Skin epidermis (tissue), 12 donors: Measurements from ENCODE around the gene HIPK3.
A peak's percentile ranks its signal among the peaks of the same experiment; 100 is the strongest.
"Not testable (repeated sequence)": the region's sequence is repeated elsewhere in the genome, so short reads cannot be mapped to it uniquely, and the experiment has no call there.

Source experiments
- H3K27ac ChIP-seq, 21 experiments: fragments of 200-600 bp; sonication (generic) in 11 of 21; one replicate each; pipeline ENCODE4 v1.5.0; 2020; ENCODE audit warnings: mild to moderate bottlenecking in 3 of 21, inconsistent platforms in 2 of 21, moderate library complexity in 2 of 21
- H3K4me3 ChIP-seq, 7 experiments: fragments of 200-600 bp; sonication (generic) in 2 of 7; one replicate each; pipeline ENCODE4 v1.5.0; 2020; ENCODE audit warnings: inconsistent platforms in 2 of 7, mild to moderate bottlenecking in 2 of 7, moderate library complexity in 1 of 7

The HIPK3 gene

DNA sequence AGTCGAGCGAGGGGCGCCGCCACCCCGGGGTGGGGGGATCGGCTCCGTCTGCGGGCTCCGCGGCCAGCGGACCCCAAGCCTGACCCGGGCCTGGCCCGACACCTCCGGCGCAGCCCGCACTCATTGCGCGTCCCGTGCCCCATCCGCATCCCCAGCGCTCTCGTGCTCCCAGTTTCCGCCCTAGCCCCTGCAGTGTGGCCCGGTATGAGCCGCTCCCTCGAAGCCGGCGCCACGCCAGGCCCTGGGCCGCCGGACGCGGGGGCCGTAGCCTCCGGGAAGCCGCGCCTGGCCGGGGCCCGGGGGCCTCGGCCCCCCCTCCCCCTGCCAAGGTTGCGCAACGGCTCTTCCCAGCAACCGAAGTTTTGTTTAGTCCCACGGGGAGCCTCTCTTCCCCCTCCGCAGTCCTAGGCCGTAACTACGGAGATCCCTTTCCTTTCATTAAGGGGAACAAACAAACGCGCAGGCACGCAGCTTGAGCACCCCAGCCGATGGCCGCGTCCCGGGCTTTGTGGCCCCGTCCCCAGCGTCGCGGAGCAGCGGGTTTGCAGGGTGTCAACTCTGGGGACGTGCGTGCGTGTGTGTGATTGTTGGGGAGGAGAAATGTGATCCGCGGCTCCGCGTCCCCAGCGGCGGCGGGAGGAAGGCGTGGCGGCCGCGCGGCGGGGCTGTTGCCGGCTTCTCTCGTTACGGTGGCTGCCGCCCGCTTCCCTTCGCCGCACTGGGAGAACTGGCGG, 883 bp downstream of the HIPK3 start:
- Histone ChIP-seq H3K4me3 (peak overlapping the region; percentile 75 to 100 (median 83)), H3K27ac (peak overlapping the region; percentile 99 to 100 (median 100))

GRCh38 chr11:33258631-33259205, 1.5 kb downstream of the HIPK3 start:
- Histone ChIP-seq H3K27ac (peak overlapping the region; percentile 99 to 100 (median 100)), H3K4me3 (peak overlapping the region; percentile 75 to 100 (median 83))

DNA sequence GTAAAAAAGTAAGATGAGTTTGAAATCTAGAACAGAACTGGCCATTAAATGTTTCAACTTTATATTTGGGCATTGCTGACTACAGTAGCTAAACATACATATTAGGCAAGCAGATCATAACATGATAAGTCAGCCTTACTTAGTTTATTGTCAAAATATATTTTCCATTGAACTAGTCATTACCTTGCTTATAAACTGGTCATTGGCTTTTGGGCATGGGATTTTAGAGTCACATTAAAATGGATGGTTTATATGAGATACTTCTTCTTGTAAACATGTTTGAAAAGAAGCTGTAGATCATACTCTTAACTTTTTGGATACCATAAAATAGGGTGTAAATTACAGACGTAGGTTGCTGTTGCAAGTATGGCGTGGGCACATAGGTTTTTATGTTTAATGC, 2.7 kb downstream of the HIPK3 start:
- peak overlapping the region in 6 of 7 experiments; percentile 14 to 100 (median 86) for H3K4me3 ChIP-seq
- H3K27ac ChIP-seq: peak overlapping the region in 17 of 21 experiments; percentile 14 to 100 (median 100)

DNA sequence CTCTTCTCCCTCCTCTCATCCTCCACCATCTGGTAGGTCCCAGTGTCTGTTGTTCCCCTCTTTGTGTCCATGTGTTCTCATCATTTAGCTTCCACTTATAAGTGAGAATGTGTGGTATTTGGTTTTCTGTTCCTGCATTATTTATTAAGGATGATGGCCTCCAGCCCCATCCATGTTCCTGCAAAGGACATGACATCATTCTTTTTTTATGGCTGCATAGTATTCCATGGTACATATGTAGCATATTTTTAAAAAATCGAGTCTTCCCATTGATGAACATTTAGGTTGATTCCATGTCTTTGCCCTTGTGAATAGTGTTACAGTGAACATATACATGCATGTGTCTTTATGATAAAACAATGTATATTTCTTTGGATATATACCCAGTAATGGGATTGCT, 4.2 kb downstream of the HIPK3 start:
- peak overlapping the region in 1 of 21 experiments; percentile 14 for H3K27ac ChIP-seq
- H3K4me3 ChIP-seq: not testable (repeated sequence)

DNA sequence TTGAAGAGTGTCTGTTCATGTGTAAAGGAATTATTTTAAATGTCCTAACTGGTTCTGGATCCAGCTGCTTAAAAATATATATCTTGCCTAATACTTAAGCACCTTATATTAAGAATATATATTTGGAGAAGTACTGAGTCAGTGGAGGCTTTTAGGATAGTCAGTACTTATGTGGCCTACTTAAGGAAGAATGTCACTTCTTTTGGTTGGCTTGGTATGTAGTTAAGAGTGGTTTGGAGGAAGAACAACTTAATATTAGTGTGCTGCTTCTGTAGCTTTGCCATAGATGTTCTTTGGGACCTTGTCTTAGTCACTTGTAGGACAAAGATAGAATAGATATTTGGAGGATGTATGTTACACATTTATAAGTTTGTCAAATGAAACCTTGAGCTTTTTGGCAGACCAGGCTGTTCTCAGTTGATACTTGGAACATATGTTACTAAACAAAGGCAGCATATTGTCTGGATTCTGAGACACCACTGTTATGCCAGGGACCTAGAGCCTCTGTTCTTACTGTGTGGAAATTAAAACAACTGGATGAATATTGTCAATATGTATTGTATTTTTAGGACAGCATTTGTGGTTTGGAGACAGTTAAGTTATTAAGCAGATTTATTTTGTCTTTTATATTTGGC, 4.9 kb downstream of the HIPK3 start:
- Histone ChIP-seq H3K4me3 (no peak overlapping the region), H3K27ac (peak overlapping the region in 4 of 21 experiments; percentile 1 to 42 (median 20))

DNA sequence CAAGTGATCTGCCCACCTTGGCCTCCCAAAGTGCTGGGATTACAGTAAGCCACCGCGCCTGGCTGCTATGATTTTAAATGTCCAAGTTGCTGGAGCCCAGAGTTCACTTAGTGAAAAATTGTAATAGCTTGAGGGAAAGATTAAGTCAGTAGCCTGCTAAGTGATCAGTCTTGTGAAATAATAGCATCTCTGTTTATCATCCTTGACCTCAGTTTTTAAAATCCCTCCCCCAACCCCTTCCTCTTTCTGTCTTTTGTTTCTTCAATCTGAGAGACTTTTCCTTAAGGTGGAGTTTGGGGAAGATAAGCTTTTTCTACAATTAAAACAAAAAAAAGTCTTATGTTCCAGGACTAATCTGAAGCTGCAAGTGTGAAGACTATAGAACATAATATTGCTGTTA, 6.4 kb downstream of the HIPK3 start:
- H3K27ac ChIP-seq: peak overlapping the region in 2 of 21 experiments; percentile 34 to 47

DNA sequence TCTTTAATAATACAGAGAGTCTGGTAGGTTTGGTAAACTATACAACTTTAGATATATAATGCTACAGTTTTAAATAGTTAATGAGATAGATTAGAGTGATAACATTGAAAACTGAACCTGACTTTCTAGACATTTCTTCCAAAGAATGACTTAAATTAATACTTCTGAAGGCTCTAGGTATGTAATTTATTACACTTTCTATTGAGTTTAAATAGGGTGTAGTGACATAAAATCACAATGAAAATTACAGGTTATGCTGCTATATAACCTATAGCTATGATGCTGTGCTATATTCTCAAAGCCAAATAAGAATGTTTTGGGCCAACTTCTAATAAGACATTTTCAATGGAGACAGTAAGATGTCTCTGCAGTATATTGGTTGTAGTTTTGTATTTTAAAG, 7.7 kb downstream of the HIPK3 start:
- H3K4me3 ChIP-seq: no peak overlapping the region
- no peak overlapping the region for H3K27ac ChIP-seq

More for the DNA sequence above, 6.4 kb downstream of the HIPK3 start:
- H3K4me3 ChIP-seq: no peak overlapping the region

GRCh38 chr11:33266393-33267215, 9.4 kb downstream of the HIPK3 start:
- peak overlapping the region in 3 of 21 experiments; percentile 26 to 51 (median 45) for H3K27ac ChIP-seq
- no peak overlapping the region for H3K4me3 ChIP-seq

DNA sequence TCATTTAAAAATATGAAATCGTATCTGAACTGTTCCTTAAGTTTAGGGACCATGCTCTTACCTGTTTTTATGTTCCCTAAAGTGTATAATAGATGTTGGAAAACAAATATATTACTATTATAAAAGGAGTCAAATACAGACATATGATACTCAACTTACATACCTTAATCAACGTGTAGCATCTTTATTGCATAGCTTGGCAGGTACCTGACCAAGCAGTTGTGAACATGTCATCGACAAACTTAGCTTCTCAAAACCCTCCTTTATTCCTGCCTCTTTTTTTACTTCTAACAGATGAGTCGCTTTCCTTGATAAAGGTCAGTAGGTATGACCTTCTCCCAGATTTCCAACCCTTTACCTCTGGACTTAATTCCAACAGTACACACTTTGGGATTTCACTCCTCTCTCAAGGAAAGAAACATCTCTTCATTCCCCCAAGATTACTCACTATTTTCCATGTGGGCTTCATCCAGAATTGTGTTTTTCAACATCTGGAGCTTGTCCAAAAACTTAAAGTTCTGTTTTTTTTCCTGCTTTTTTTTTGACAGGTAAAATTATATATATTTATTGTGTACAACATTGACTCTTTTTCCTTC, 11.9 kb downstream of the HIPK3 start:
- Histone ChIP-seq H3K4me3 (no peak overlapping the region), H3K27ac (no peak overlapping the region)

DNA sequence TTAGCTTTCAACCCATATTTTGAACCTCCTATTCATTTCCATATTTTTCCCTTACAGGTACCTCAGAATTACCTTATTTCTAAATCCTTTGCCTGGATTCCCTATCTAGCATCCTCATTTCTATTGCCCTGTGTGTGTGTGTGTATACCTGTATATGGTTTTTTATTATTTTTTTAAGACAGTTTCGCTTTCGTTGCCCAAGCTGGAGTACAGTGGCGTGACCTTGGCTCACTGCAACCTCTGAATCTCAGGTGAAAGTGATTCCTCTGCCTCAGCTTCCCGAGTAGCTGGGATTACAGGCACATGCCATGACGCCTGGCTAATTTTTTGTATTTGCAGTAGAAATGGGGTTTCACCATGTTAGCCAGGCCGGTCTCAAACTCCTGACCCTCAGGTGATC, 12.6 kb downstream of the HIPK3 start:
- Histone ChIP-seq H3K4me3 (no peak overlapping the region), H3K27ac (no peak overlapping the region)

DNA sequence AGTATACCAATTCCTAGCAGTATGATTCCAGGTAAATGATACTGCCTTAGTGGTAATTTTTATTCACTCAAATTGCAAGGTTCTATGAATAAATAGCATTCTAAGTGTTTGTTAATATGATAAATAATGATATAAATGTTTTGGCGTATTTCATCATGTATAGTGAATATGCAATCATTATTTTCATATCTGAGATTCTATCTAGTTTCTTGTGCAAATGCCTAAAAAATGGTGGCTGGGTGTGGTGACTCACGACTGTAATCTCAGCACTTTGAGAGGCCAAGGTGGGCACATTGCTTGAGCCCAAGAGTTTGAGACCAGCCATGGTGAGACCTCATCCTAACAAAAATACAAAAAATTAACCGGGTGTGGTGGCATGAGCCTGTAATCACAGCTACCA, 13.9 kb downstream of the HIPK3 start:
- H3K27ac ChIP-seq: no peak overlapping the region
- H3K4me3 ChIP-seq: no peak overlapping the region

DNA sequence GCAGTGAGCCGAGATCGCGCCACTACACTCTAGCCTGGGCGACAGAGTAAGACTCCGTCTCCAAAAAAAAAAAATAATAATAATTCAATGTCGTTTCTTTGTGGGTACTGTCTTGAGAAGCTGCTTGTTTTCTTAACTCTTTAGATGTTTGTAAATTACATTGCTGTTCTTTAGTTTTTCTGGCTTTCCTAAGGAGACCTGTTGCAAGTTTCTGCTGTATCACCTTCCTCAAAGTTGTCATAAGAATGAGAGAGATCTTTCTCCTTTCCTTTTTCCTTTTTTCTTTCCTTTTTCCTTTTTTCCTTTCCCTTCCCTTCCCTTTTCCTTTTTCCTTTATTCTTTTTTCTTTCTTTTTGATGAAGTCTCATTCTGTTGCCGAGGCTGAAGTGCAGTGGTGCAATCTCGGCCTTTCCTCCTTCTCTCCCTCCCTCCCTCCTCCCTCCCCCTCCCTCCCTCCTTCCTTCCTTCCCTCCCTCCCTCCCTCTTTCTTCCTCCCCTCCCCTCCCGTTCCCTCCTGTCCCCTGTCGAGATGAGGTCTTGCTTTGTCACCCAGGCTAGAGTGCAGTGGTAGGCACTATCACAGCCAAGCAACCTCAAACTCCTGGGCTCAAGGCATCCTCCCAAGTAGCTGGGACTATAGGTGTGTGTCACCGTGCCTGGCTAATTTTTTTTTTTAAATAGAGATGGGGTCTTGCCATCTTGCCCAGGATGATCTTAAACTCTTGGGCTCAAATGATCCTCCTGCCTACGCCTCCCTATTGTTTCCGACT, 15.3 kb downstream of the HIPK3 start:
- H3K4me3 ChIP-seq: no peak overlapping the region
- H3K27ac ChIP-seq: no peak overlapping the region

- Histone ChIP-seq H3K4me3 (no peak overlapping the region), H3K27ac (no peak overlapping the region)
Measured at GRCh38 chr11:33273656-33274055, 16.5 kb downstream of the HIPK3 start.

DNA sequence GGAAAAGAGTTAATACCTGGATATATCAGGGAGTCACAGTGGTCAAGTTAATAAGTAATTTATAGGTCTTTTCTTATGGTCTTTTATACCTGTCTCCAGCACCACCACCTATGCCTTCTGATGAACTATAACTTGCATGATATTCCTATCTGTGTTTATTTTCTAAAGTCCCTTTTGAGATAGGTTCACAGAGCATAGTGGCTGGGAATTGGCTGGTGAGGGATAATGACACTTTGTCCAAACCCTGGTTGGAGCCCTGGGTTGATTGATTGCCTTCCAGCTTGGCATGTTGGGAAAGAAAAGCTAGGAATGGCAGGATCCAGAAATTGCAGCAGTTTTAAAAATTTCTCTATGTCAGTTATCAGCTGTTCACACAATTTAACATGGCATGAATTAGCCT, 23.2 kb downstream of the HIPK3 start:
- Histone ChIP-seq H3K4me3 (no peak overlapping the region), H3K27ac (no peak overlapping the region)

DNA sequence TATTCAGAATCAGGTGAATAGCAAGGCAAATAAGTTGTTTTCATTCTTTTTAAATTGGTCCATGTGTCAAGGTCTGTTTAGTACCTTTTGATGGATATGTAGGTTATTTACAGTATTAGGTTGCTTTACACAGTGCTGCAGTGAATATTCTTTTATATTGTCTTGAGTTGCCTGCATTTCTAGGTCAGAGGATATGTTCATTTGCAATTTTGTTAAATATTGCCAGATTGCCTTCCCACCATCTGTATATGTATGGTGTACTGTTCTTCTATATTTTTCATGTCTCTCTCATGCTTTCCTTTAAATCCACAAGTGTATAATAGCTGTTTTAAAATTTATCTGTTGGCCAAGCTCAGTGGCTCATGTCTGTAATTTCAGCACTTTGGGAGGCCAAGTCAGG, 24.6 kb downstream of the HIPK3 start:
- Histone ChIP-seq H3K27ac (no peak overlapping the region), H3K4me3 (no peak overlapping the region)

DNA sequence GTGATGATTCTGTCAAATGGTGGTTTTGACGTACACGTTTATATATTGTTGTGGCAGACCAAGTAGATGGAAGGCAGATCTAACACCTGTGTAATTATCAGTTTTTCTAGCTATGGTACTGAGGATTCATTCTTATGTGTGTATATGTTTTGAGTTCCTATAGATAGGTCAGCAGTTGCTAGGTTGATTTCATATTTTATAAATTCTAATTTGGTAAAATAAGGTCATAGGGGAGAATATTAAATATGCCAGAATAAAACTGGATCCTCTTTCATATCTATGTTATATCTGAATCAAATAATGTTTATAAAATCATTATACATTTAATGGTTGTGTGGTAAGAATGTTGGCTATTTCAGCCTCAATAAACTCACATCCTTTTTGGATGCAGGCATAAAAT, 27.6 kb downstream of the HIPK3 start:
- H3K27ac ChIP-seq: no peak overlapping the region

GRCh38 chr11:33290319-33290718, 33.1 kb downstream of the HIPK3 start:
- H3K4me3 ChIP-seq: no peak overlapping the region
- no peak overlapping the region for H3K27ac ChIP-seq

More for the DNA sequence above, 27.6 kb downstream of the HIPK3 start:
- no peak overlapping the region for H3K4me3 ChIP-seq

- Histone ChIP-seq H3K4me3 (no peak overlapping the region), H3K27ac (no peak overlapping the region)
Measured at GRCh38 chr11:33291004-33291777, 34.0 kb downstream of the HIPK3 start.
